ENCODE results near the gene TOX3.

DNA sequence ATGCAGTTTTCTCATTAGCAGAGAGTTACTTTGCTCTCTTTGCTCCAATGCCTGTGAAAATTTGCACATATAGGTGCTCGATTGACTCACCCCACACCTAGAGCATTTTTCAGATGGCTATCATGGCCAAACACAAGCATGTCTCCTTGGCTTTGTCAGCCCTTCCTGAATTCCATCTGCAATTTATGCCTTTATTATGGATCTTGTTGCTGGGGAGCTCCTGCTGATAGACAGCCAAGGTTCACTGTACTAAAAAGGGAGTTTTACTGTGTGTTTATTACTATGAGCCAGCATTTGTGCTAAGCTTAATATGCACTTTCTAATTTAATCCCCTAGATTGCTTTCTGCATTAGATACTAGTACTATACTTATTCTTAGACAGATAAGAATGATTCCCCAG, 93.3 kb downstream of the TOX3 start:
- no peak for TF ChIP-seq SNAI2 (CRISPR knock-in tag; IDR thresholded peaks at IDR 0.05)
- no peak for TF ChIP-seq ISL1 (CRISPR knock-in tag; IDR thresholded peaks at IDR 0.05)
- TF ChIP-seq RARB (CRISPR knock-in tag; IDR thresholded peaks at IDR 0.05), result no peak
- TF ChIP-seq, protein P1, sequence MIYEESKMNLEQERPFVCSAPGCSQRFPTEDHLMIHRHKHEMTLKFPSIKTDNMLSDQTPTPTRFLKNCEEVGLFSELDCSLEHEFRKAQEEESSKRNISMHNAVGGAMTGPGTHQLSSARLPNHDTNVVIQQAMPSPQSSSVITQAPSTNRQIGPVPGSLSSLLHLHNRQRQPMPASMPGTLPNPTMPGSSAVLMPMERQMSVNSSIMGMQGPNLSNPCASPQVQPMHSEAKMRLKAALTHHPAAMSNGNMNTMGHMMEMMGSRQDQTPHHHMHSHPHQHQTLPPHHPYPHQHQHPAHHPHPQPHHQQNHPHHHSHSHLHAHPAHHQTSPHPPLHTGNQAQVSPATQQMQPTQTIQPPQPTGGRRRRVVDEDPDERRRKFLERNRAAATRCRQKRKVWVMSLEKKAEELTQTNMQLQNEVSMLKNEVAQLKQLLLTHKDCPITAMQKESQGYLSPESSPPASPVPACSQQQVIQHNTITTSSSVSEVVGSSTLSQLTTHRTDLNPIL (CRISPR knock-in tag; IDR thresholded peaks at IDR 0.05; ENCODE audit: low read depth), result no peak
- TF ChIP-seq ARNTL (CRISPR knock-in tag; IDR thresholded peaks at IDR 0.05; ENCODE audit: borderline replicate concordance, low read depth), result no peak
